ENCODE measurements around the gene KMT2A. TPM values are rescaled to one million over a fixed set of nuclear protein-coding genes. Genes with fewer than 3 reads are reported as not detected.

Gene KMT2A
- 226 TPM for total RNA-seq

DNA sequence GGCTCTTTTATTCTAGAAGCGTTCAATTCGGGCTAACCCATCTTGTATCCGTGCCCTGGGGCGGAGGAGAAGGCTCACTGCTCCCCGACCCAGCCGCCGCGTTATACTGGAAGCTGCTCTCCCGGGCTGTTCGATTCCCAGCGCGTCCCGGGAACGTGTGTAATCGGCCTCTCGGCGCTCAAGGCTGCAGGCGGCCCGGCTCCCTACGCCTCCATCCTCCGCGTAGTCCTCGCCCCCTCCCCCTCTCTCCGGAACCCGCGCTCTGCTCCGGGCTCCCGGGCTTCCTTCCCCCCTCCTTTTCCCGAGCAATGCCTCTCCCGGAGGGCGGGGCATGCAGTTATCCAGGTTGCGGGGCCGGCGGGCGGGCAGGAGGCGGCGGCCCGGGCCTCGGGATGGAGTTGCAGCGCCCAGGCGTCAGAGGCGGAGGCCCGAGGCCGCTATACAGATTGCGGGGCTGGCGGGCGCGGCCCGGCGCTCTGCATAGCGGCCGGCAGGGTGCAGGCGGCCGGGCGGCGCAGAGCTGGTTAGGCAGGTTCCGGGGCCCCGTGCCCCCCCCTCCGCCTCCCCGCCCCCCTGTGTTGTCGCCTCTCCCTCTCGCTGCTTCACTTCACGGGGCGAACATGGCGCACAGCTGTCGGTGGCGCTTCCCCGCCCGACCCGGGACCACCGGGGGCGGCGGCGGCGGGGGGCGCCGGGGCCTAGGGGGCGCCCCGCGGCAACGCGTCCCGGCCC, at the start of gene KMT2A:
TSS of gene KMT2A (plus strand) at position 600 of the 732 bp plus-strand sequence. CDS start at position 621, 21 bp downstream.

DNA sequence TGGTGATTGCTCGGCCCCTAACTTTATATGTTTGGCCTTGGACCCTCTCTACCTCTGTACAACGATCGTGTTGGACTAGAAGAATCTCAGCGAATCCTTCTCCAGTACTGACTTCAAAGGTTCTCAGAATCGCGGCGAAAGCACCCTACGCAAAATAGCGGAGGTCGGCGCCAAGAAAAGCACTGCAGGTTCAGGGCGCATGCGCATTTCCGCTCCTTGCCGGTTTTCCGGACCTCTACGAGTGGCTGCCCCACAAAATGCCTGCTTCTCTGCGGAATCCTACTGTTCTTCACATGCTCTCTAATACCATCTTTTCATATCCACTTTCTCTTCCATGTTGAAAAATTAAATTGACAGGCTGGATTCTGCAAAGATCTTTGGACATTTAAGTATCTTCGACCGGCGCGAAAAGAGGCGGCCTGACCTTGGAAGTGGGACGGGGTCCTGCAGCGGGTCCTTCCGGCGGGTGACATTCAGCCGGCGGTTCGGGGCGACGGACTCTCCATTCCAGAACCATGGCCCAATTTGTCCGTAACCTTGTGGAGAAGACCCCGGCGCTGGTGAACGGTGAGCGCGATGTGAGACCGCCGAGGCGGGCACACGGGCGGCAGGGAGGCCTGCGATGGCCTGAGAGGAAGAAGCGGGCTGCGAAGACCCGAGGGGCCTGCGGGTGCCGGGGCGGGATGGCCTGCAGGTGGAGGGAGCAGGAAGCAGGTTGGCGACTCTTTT, 35.0 kb upstream of the KMT2A start, which contains the start of gene ATP5MG:
TSS of gene ATP5MG (plus strand) at position 456 of the 729 bp plus-strand sequence. CDS start at position 516, 60 bp downstream.

GRCh38 chr11:118527109-118527508, 90.8 kb downstream of the KMT2A start, which contains the start of gene TTC36:
TSS of gene TTC36 (plus strand) at chr11:118527474. CDS start at chr11:118527495, 21 bp downstream.

GRCh38 chr11:118530683-118531596, 94.6 kb downstream of the KMT2A start, which contains the start of gene TMEM25:
TSS of gene TMEM25 (plus strand) at chr11:118531192. CDS start at chr11:118531802, 610 bp downstream.

DNA sequence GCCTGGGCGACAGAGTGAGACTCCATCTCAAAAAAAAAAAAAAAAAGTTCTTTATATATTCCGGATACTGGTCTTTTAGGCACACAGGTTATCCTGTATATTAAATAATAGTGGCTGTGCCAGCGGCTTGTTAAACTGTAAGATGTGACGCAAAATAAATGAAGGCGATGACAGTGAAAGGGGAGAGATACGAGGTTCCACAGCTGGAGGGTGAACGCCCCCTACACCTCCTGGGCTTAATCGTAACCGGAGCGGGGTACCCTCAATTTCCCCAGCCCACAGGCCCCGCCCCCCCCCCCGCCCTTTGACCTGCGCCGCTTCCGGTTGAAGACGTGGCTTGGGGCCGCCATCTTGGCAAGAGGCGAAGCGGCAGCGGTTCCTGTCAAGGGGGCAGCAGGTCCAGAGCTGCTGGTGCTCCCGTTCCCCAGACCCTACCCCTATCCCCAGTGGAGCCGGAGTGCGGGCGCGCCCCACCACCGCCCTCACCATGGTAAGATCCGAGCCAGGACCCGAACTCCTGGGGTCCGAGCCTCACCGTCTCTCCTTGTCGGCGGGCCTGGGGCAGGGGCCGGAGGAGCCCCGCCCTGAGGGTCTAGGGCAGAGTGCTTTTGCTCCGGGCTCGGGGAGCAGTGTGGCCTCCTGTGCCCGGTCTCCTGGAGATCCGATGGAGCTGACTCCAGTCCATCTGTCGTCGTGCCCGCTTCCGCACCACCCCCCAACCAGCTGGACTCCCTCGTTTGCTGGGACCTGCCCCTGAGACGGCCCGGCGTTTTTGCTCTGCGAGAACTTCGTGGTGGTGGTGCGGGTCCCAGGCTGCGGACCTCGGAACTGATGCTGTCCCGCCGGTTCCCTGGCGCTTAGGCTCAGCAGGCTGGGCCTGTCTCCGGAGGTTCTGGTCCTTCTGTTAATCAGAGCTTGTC, 136.0 kb downstream of the KMT2A start, which contains the start of gene ARCN1:
TSS of gene ARCN1 (plus strand) at position 349 of the 920 bp plus-strand sequence. CDS start at position 488, 139 bp downstream.

Other genes starting within 250 kb of the KMT2A start
- gene JAML, start 211.5 kb upstream of the KMT2A start, total RNA-seq = 0.31 TPM
- gene MPZL3, start 184.1 kb upstream of the KMT2A start, total RNA-seq = 0.63 TPM
- 0.63 TPM for gene MPZL2, start 172.2 kb upstream of the KMT2A start, total RNA-seq
- not detected for gene CD3E, start 131.8 kb upstream of the KMT2A start, total RNA-seq
- gene CD3D, start 93.8 kb upstream of the KMT2A start, total RNA-seq = not detected
- not detected for gene CD3G, start 92.1 kb upstream of the KMT2A start, total RNA-seq
- gene UBE4A, start 76.9 kb upstream of the KMT2A start, total RNA-seq = 59.5 TPM
- gene ATP5MG, start 34.9 kb upstream of the KMT2A start, total RNA-seq = 65.7 TPM
- 7.2 TPM for gene TTC36, start 91.0 kb downstream of the KMT2A start, total RNA-seq
- 83.3 TPM for gene TMEM25, start 94.7 kb downstream of the KMT2A start, total RNA-seq
- 30.7 TPM for gene IFT46, start 129.4 kb downstream of the KMT2A start, total RNA-seq
- gene ARCN1, start 135.9 kb downstream of the KMT2A start, total RNA-seq = 65.4 TPM
- 129 TPM for gene PHLDB1, start 171.1 kb downstream of the KMT2A start, total RNA-seq
- gene TREH, start 243.2 kb downstream of the KMT2A start, total RNA-seq = not detected

Measured in parietal lobe (tissue), 1 donor.